ENCODE measurements around the gene CCR5AS.
A peak's percentile ranks its signal among the peaks of the same experiment; 100 is the strongest.
"Not testable (repeated sequence)": the region's sequence is repeated elsewhere in the genome, so short reads cannot be mapped to it uniquely, and the experiment has no call there.

The CCR5AS gene

GRCh38 chr3:46406788-46407611, at the start of gene CCR5AS, which contains the start of gene CCRL2:
CCR5AS (minus strand) TSS chr3:46407066.
CCRL2 (plus strand) TSS chr3:46407259; CDS start chr3:46408080, 821 bp downstream.
- DNase-seq (ENCODE audit: low read depth in 3 of 3, low spot score in 1 of 3), result peak in 1 of 3 donors; percentile 8

GRCh38 chr3:46456118-46456517, 49.3 kb upstream of the CCR5AS start:
- DNase-seq (ENCODE audit: low read depth in 3 of 3, low spot score in 1 of 3), result no peak

DNA sequence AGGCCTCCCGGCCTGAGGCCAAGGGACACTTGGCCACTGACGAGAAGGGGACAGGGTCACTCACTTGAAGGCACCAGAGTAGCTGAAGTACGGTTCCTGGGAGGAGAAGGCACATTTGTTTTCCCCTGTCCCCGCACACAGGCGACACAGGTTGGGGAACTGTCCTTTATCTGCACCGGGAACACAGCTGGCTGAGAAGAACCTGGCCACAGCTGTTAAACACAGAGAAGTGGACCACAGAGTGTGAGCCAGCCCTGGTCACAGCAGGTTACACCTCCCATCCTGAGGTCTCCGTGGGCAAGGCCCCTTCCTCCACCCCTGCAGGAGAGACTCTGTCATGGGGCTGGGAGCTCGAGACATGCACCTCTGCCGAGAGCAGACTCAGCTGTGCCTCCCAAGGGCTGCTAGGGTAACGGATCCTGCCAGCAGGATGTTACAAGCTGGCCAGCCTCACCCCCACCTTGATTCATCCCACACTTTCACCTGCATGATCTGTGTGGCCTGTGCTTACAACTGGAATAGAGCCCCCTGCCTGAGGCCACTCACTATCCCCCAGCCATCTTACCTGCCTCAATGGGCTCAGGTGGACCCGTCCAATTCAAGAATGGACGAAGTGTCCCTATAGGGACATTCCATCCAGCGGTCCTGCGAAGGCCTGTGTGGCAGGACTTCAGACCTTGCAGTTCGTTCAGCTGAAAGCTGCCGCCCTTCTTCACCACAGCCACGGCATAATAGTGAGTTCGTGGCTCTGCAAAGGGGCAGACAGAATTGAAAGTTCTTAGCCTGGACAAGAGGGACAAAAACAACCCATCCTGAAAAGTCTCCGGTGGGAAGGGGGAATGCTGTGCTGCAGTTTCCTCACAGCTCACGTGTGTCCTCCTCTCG, 48.6 kb upstream of the CCR5AS start:
- no peak for DNase-seq (ENCODE audit: low read depth in 3 of 3, low spot score in 1 of 3)

- no peak for DNase-seq (ENCODE audit: low read depth in 3 of 3, low spot score in 1 of 3)
Measured at GRCh38 chr3:46454606-46455005, 47.7 kb upstream of the CCR5AS start.

DNA sequence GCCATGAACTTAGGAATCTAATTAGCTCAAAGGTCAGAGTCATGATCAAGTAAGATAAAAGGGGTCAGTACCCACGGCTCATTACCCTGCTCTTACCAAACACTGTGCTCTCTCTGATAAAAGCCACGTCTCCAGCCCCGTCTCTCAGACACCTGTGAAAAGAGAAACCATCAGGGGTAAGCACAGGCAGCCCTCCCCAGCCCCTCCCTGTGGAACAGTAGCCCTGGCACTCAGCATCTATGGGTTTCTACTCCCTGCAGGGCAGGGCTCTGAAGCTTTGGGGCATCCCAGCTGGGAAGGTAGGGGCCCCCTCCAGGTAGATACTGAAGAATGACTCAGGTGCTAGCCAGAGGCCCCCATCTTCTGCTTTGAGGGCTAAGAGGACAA, 47.3 kb upstream of the CCR5AS start:
- no peak for DNase-seq (ENCODE audit: low read depth in 3 of 3, low spot score in 1 of 3)

GRCh38 chr3:46453526-46454208, 46.8 kb upstream of the CCR5AS start:
- DNase-seq (ENCODE audit: low read depth in 3 of 3, low spot score in 1 of 3), result no peak

GRCh38 chr3:46449755-46450552, 43.1 kb upstream of the CCR5AS start:
- DNase-seq (ENCODE audit: low read depth in 3 of 3, low spot score in 1 of 3), result no peak

DNA sequence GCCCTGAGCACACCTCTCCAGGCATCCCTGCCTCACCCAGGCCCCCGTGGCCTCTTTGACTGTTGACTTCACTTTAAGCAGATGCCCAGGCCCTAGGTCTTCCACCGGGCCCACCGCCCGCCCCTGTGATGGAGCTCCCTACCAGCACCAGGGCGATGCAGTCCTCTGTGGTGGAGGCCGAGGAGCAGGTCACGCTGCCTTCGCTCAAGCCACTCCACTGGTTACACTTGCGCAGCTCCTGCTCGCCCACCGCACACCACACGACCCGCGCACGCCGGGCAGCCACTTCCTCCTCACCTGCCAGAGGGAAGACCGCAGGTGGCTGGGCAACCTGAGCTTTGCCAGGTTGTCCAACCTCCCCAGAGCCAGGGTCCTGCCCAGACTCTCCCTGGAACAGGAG, 41.9 kb upstream of the CCR5AS start:
- DNase-seq (ENCODE audit: low read depth in 3 of 3, low spot score in 1 of 3), result no peak

DNA sequence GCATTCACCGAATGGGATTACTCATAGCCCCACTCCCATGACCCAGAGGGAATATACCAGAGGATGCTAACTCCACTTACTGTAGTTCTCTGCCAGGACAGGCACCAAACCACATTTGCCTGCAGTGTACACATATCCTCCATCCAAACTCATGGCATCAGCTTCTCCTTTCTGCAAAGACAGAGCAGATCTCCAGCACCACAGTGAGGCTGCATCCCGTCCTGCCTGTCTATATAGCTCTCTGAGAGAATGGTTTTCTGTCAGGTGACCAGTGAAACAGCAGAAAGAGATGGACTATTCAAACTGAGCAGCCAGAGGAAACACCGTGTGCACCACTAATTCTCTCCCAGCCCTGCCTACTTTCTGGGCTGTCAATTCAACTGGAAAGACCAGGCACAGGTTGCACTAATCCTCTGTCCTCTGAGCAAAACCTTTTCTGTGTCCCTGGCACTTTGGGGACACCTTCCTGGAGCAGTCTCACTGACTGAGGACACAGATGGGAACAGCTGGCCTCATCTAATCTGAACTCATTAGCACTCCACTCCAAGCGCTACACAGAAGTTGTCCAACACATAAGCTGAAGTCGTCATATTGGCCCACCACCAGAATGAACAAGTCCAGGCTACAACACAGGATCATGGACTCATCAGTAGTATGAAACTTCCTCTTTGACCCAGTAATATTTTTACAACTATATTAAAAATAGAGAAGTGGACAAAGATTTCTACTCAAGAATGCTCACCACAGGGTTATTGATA, 40.5 kb upstream of the CCR5AS start:
- DNase-seq (ENCODE audit: low read depth in 3 of 3, low spot score in 1 of 3), result no peak

GRCh38 chr3:46442576-46443530, 36.0 kb upstream of the CCR5AS start:
- peak in 1 of 3 donors; percentile 35 for DNase-seq (ENCODE audit: low read depth in 3 of 3, low spot score in 1 of 3)

DNA sequence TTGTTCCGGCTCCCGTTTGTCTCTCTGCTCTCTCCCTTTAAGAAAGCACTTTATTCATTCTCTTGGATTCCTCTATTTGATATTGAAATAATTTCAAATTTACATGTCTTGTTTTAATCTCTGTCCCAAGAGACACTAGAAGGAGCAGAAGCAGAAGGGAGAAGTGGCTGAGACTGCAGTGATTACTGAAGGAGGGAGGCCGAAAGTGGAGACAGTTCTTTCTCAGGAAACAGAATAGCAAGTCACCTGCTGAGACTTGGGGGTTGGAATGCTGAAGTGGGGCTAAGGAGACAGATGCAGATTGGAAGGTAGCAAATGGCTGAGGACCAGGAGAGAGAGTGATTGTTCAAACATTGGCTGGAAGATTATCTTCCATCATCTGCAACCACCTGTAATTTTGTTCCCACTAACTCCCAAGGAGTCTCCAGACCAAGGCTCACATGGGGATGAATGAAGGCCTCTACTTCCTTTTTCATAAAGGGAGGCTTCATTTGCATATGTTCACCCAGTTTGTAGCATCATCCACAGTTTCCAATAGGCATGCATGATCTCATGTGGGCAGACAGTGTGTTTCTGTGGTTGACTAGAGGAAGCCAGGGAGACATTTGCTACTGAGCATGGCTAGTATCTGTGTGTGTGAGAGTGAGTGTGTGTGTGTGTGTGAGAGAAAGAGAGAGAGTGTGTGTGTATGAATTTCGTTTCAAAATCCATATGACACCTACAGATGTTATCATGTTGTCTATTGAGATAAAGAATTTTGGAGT, 33.8 kb upstream of the CCR5AS start:
- peak in 1 of 3 donors; percentile 0 for DNase-seq (ENCODE audit: low read depth in 3 of 3, low spot score in 1 of 3)

- DNase-seq (ENCODE audit: low read depth in 3 of 3, low spot score in 1 of 3), result no peak
Measured at GRCh38 chr3:46438831-46439230, 32.0 kb upstream of the CCR5AS start.

- DNase-seq (ENCODE audit: low read depth in 3 of 3, low spot score in 1 of 3), result no peak
Measured at GRCh38 chr3:46435081-46435726, 28.3 kb upstream of the CCR5AS start.

DNA sequence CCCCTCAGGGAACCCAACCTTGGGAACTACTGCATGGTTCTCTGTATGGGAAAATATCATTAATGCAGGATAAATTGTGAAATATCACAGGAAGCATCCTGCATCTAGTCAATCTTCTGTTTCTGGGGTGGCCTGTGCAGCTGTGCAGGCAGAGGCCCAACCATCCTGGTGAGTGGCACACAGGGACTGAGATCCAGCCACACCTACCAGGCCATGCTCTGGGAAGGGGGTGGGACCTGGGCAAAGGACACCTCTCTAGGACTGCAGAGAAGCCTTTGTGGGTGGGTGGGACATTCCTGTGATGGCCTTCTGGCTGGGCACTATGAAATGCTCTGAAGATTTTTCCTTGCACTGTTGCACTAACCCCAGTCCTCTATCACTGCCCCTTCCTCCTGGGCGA, 27.0 kb upstream of the CCR5AS start:
- DNase-seq (ENCODE audit: low read depth in 3 of 3, low spot score in 1 of 3), result no peak

GRCh38 chr3:46433118-46433517, 26.3 kb upstream of the CCR5AS start:
- DNase-seq (ENCODE audit: low read depth in 3 of 3, low spot score in 1 of 3), result not testable (repeated sequence)

DNA sequence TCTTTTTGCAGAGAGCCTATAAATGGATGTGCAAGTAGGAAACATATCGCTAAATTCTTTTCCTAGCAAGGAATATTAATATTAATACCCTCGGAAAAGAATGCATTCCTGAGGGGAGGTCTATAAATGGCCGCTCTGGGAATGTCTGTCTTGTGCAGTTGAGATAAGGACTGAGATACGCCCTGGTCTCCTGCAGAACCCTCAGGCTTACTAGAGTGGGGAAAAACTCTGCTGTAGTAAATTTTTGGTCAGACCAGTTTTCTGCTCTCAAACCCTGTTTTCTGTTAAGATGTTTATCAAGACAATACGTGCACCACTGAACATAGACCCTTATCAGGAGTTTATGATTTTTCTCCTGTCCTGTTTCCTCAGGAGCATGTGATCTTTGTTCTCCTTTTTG, 25.0 kb upstream of the CCR5AS start:
- DNase-seq (ENCODE audit: low read depth in 3 of 3, low spot score in 1 of 3), result not testable (repeated sequence)

DNA sequence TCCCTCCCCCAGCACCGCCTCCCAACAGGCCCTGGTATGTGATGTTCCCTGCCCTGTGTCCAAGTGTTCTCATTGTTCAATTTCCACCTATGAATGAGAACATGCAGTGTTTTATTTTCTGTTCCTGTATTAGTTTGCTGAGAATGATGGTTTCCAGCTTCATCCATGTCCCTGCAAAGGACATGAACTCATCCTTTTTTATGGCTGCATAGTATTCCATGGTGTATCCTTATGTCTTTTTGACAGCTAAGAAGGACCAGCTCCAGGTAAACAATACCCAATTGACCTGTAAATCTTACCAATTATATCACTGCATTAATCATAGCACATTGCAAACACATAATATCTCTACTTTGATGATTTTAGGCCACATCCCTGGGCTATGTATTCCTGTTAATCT, 24.0 kb upstream of the CCR5AS start:
- DNase-seq (ENCODE audit: low read depth in 3 of 3, low spot score in 1 of 3), result not testable (repeated sequence)

GRCh38 chr3:46429671-46430070, 22.8 kb upstream of the CCR5AS start:
- no peak for DNase-seq (ENCODE audit: low read depth in 3 of 3, low spot score in 1 of 3)

Measured in stimulated activated CD4-positive, alpha-beta T cell treated with anti-CD3 and anti-CD28 coated beads, TNF-alpha, amount 100 ng/mL, for 1 hour (primary cell).